ENCODE measurements around the gene SLX4.

SLX4 gene

DNA sequence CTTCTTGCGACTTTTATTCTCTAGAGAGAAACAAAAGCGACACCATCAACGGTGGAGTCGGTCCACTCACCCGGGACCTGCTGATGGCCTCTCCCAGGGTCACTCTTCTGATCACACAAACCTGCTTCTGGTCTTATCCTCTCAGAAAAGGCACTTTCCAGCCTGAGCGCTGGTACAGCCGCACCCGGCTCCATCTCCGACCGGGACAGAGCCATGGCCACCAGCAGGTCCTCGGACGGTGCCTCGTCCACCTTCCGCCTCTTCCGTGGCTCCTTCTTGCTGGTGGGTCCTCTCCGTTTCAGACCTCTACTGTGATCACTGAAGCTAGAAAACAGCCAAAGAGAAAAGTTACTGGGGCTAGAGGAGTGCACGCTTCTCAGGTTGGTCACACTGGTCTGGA lies 13.7 kb downstream of the SLX4 start:
- TF ChIP-seq, protein P1, sequence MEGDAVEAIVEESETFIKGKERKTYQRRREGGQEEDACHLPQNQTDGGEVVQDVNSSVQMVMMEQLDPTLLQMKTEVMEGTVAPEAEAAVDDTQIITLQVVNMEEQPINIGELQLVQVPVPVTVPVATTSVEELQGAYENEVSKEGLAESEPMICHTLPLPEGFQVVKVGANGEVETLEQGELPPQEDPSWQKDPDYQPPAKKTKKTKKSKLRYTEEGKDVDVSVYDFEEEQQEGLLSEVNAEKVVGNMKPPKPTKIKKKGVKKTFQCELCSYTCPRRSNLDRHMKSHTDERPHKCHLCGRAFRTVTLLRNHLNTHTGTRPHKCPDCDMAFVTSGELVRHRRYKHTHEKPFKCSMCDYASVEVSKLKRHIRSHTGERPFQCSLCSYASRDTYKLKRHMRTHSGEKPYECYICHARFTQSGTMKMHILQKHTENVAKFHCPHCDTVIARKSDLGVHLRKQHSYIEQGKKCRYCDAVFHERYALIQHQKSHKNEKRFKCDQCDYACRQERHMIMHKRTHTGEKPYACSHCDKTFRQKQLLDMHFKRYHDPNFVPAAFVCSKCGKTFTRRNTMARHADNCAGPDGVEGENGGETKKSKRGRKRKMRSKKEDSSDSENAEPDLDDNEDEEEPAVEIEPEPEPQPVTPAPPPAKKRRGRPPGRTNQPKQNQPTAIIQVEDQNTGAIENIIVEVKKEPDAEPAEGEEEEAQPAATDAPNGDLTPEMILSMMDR (IDR thresholded peaks at IDR 0.05; ENCODE audit: control insufficient read depth, extremely low read depth, insufficient read depth), result no peak
- no peak overlapping the region for H3K4me3 ChIP-seq (ENCODE audit: low read depth, low read length)
- DNase-seq (ENCODE audit: low read depth), result no peak

GRCh38 chr16:3597226-3597625 lies 14.2 kb downstream of the SLX4 start:
- TF ChIP-seq, protein P1 (IDR thresholded peaks at IDR 0.05; ENCODE audit: control insufficient read depth, extremely low read depth, insufficient read depth), result no peak
- DNase-seq (ENCODE audit: low read depth), result no peak
- H3K4me3 ChIP-seq (ENCODE audit: low read depth, low read length), result no peak overlapping the region

DNA sequence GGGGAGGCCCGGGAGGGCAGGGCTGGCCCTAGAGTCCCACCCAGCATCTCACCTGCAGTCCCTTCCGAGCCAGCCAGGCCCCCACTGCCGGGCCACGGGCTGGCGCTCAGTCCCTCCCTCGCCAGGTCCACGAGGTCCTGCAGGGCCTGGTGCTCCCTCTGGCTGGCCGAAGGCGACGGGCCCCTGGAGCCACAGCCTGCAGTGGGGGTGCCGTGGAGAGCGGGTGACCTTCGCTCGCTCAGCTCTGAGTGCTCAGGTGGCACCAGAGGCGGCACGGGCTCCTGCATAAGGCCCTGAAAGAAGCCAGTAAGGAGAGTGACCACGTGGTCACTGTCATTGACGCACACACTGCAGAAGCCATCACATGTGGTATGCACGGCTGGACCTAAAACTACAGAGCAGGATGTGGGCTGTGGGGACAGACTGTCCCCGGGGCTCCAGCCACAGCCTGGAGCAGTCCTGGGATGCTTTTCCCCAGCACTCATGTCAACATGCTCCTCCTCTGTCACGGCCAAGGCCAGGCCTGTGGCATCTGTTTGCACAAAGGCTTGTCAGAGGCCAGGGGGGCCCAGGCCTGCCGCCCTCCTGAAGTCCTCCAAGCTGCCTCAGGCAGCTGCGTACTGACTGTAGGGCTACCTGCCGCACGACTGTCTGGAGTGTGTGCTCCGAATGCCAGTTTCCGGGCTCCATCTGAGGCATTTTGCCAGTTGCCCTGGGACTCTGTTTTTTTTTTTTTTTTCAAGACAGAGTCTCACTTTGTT lies 15.1 kb downstream of the SLX4 start:
- TF ChIP-seq, protein P1 (IDR thresholded peaks at IDR 0.05; ENCODE audit: control insufficient read depth, extremely low read depth, insufficient read depth), result no peak
- no peak for DNase-seq (ENCODE audit: low read depth)
- no peak overlapping the region for H3K4me3 ChIP-seq (ENCODE audit: low read depth, low read length)

GRCh38 chr16:3595521-3596021 lies 15.8 kb downstream of the SLX4 start:
- no peak for DNase-seq (ENCODE audit: low read depth)
- TF ChIP-seq, protein P1 (IDR thresholded peaks at IDR 0.05; ENCODE audit: control insufficient read depth, extremely low read depth, insufficient read depth), result no peak
- no peak overlapping the region for H3K4me3 ChIP-seq (ENCODE audit: low read depth, low read length)

DNA sequence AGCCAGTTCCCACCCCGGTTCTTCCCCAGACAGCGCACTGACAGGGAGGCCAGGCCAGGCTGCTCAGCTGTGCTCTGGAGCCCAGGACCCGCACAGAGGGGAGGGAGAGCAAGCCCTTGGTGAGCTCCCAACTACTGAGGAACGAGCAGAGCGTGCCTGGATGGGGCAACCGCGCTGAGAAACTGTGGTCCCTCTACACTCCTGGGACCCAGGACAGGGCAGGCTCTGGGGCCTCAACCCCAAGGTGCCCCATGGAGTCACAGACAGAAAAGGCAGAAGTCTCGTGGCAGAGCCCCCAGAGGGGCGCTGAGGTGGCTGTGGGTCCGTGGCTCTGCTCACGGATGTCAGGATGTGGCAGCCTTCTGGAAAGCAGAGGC lies 16.3 kb downstream of the SLX4 start:
- TF ChIP-seq, protein P1 (IDR thresholded peaks at IDR 0.05; ENCODE audit: control insufficient read depth, extremely low read depth, insufficient read depth), result no peak
- no peak for DNase-seq (ENCODE audit: low read depth)
- no peak overlapping the region for H3K4me3 ChIP-seq (ENCODE audit: low read depth, low read length)

GRCh38 chr16:3594316-3595109 lies 16.9 kb downstream of the SLX4 start:
- H3K4me3 ChIP-seq (ENCODE audit: low read depth, low read length), result no peak overlapping the region
- TF ChIP-seq, protein P1 (IDR thresholded peaks at IDR 0.05; ENCODE audit: control insufficient read depth, extremely low read depth, insufficient read depth), result no peak
- DNase-seq (ENCODE audit: low read depth), result no peak

Data from LNCaP clone FGC (cell line).